ENCODE results near the gene PXT1.

Gene PXT1

DNA sequence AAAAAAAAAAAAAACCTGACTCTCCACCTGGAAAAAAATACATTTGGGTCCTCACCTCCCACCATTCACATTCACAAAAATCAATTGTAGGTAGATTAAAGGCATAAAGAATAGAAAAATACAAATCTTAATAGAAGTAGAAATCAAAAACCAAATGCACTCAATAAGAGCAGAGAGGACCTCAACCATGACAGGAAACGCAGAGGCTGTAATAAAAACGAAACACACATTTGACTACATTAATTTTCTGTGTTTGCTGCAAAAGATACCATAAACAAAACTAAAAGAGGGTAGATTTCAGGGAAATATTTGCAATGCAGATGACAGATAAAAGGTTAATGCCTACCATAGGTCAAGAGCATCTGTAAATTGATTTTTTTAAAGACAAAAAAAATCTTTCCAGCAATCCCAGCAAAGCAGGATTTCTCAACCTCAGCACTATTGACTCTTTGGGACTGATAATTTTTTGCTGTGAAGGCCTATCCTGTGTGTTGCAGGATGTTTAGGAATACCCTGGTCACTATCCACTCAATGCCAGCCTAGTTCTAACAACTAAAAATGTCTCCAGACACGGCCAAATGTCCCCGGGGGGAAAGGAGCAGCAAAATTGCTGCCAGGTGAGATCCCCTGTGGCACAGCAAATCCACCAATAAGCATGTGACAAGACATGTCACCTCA, 64.3 kb downstream of the PXT1 start:
- no CpG with 5 or more reads among the region's 4 CpGs for WGBS (ENCODE audit: insufficient coverage)
- ChIA-PET CTCF (no interaction called here), POLR2A (no interaction called here)
- DNase-seq, result no peak
- H3K27me3 ChIP-seq (replicated peaks in 2 of 5; ENCODE audit: control insufficient read depth in 4 of 5, insufficient read depth in 5 of 5, low read length in 4 of 5), result peaks cover 0 to 9% (median 0%) of the 10 kb centered on the region in 5 experiments
- H3K27ac ChIP-seq (ENCODE audit: insufficient read depth in 1 of 2, low read depth in 1 of 2, low read length in 2 of 2, poor library complexity in 1 of 2, severe bottlenecking in 2 of 2), result no peak overlapping the region
- H3K4me1 ChIP-seq (ENCODE audit: control extremely low read depth in 1 of 4, control insufficient read depth in 4 of 4, insufficient read depth in 4 of 4, low read length in 3 of 4), result no peaks in the 10 kb centered on the region
- no peak overlapping the region for H3K4me3 ChIP-seq (ENCODE audit: control insufficient read depth in 1 of 7, extremely low read depth in 1 of 7, insufficient read depth in 4 of 7, low read depth in 2 of 7, low read length in 6 of 7)
- H3K9me3 ChIP-seq (ENCODE audit: control extremely low read depth in 1 of 5, control insufficient read depth in 4 of 5, insufficient read depth in 2 of 5, low read depth in 1 of 5, low read length in 4 of 5), result no peaks in the 10 kb centered on the region
- no peaks in the 10 kb centered on the region for H3K36me3 ChIP-seq (ENCODE audit: control insufficient read depth in 4 of 4, insufficient read depth in 4 of 4, low read length in 3 of 4)

DNA sequence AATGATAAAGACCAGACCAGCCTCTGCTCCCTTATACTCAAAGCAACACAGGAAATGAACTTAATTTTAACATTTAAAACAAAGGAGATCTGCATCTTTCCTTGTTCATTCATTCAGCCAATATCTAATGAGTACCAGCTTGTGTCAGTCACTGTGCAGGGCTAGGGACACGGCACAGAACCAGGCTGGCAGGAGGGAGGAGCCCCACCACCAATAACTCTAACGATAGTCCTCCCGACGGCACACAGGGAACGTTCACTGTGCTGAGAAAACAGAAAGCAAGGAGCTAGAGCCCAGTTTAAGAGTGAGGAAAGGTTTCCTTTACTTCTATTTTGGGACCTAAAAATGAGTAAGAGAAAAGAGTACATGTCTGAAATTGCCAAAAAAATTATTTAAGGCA, 65.1 kb downstream of the PXT1 start:
- CTCF ChIA-PET, result no interaction called here

DNA sequence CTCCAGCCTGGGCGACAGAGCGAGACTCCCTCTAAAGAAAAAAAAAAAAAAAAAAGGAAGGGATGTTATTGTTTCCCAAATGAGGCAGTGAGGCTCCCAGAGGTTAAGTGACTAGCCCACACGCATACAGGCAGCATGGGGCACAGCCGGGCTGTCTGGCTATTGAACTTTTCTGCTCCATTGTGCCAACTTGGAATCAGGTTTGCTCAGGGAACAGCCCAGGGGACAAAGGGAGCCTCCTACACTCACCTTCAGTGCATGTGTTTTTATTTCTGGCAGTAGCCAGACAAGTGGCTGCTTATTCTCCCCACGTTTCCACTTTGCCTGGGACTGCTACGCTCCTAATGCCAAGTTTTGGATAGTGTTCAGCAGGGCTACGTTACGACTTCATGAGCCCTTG, 65.9 kb downstream of the PXT1 start:
- H3K36me3 ChIP-seq (ENCODE audit: control insufficient read depth in 4 of 4, insufficient read depth in 4 of 4, low read length in 3 of 4), result no peaks in the 10 kb centered on the region
- no peak for DNase-seq
- CTCF ChIA-PET, result no interaction called here
- WGBS (ENCODE audit: insufficient coverage), result 95% methylated on average over 7 of the region's 8 CpGs
- no peaks in the 10 kb centered on the region for H3K9me3 ChIP-seq (ENCODE audit: control extremely low read depth in 1 of 5, control insufficient read depth in 4 of 5, insufficient read depth in 2 of 5, low read depth in 1 of 5, low read length in 4 of 5)
- peaks cover 0 to 9% (median 0%) of the 10 kb centered on the region in 5 experiments for H3K27me3 ChIP-seq (replicated peaks in 2 of 5; ENCODE audit: control insufficient read depth in 4 of 5, insufficient read depth in 5 of 5, low read length in 4 of 5)
- H3K4me3 ChIP-seq (ENCODE audit: control insufficient read depth in 1 of 7, extremely low read depth in 1 of 7, insufficient read depth in 4 of 7, low read depth in 2 of 7, low read length in 6 of 7), result no peak overlapping the region
- H3K27ac ChIP-seq (ENCODE audit: insufficient read depth in 1 of 2, low read depth in 1 of 2, low read length in 2 of 2, poor library complexity in 1 of 2, severe bottlenecking in 2 of 2), result no peak overlapping the region
- no peaks in the 10 kb centered on the region for H3K4me1 ChIP-seq (ENCODE audit: control extremely low read depth in 1 of 4, control insufficient read depth in 4 of 4, insufficient read depth in 4 of 4, low read length in 3 of 4)
- POLR2A ChIA-PET, result no interaction called here

More for the DNA sequence above, 65.1 kb downstream of the PXT1 start:
- Histone ChIP-seq H3K27ac (ENCODE audit: insufficient read depth in 1 of 2, low read depth in 1 of 2, low read length in 2 of 2, poor library complexity in 1 of 2, severe bottlenecking in 2 of 2) (no peak overlapping the region), H3K9me3 (ENCODE audit: control extremely low read depth in 1 of 5, control insufficient read depth in 4 of 5, insufficient read depth in 2 of 5, low read depth in 1 of 5, low read length in 4 of 5) (no peaks in the 10 kb centered on the region), H3K4me3 (ENCODE audit: control insufficient read depth in 1 of 7, extremely low read depth in 1 of 7, insufficient read depth in 4 of 7, low read depth in 2 of 7, low read length in 6 of 7) (no peak overlapping the region), H3K27me3 (replicated peaks in 2 of 5; ENCODE audit: control insufficient read depth in 4 of 5, insufficient read depth in 5 of 5, low read length in 4 of 5) (peaks cover 0 to 9% (median 0%) of the 10 kb centered on the region in 5 experiments), H3K36me3 (ENCODE audit: control insufficient read depth in 4 of 4, insufficient read depth in 4 of 4, low read length in 3 of 4) (no peaks in the 10 kb centered on the region), H3K4me1 (ENCODE audit: control extremely low read depth in 1 of 4, control insufficient read depth in 4 of 4, insufficient read depth in 4 of 4, low read length in 3 of 4) (no peaks in the 10 kb centered on the region)
- DNase-seq, result no peak
- POLR2A ChIA-PET, result no interaction called here
- WGBS (ENCODE audit: insufficient coverage), result 96% methylated on average over 4 of the region's 5 CpGs

DNA sequence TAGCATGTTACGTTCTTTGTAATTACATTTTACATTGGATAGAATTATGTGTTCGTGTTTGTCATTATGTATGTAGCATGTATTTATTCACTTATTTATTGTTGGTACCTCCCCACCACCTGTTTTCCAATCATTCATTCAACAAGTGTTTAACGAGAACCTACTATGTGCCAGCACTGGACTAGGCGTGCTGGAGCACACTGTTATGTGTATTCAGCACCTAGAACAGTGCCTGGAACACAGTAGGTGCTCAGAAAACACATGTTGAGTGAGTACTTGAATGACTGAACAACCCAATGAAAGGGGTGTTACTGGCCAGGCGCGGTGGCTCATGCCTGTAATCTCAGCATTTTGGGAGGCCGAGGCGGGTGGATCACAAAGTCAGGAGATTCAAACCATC, 66.5 kb downstream of the PXT1 start:
- no peak overlapping the region for H3K27ac ChIP-seq (ENCODE audit: insufficient read depth in 1 of 2, low read depth in 1 of 2, low read length in 2 of 2, poor library complexity in 1 of 2, severe bottlenecking in 2 of 2)
- no peak overlapping the region for H3K4me3 ChIP-seq (ENCODE audit: control insufficient read depth in 1 of 7, extremely low read depth in 1 of 7, insufficient read depth in 4 of 7, low read depth in 2 of 7, low read length in 6 of 7)
- ChIA-PET POLR2A (no interaction called here), CTCF (no interaction called here)
- no peaks in the 10 kb centered on the region for H3K4me1 ChIP-seq (ENCODE audit: control extremely low read depth in 1 of 4, control insufficient read depth in 4 of 4, insufficient read depth in 4 of 4, low read length in 3 of 4)
- DNase-seq, result no peak
- peaks cover 0 to 7% (median 0%) of the 10 kb centered on the region in 5 experiments for H3K27me3 ChIP-seq (replicated peaks in 2 of 5; ENCODE audit: control insufficient read depth in 4 of 5, insufficient read depth in 5 of 5, low read length in 4 of 5)
- WGBS (ENCODE audit: insufficient coverage), result 100% methylated on average over 6 of the region's 8 CpGs
- H3K9me3 ChIP-seq (ENCODE audit: control extremely low read depth in 1 of 5, control insufficient read depth in 4 of 5, insufficient read depth in 2 of 5, low read depth in 1 of 5, low read length in 4 of 5), result no peaks in the 10 kb centered on the region
- no peaks in the 10 kb centered on the region for H3K36me3 ChIP-seq (ENCODE audit: control insufficient read depth in 4 of 4, insufficient read depth in 4 of 4, low read length in 3 of 4)

DNA sequence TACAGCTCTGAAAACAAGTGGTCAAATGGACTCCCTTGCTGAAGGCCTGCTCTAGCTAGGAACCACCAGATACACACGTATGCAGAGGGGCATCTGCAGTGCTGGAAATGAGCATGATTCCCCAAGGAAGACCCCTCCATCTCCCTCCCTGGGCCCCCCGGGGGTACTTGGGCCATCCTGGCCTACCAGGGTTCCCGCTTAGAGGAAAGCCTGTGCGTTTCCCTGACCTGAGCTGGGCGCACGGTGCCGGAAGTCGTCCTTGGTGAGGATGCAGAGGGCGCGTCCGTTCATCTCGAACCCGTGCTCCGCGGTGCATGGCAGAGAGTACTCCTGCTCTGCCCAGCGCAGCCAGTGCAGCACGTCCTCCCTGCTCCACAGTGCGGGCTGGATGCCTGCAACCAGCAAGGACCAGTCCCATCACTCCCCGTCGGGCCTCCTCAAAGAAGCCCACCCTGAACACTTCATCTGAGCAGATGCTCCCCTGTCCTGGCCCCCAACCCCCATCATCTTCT, 67.0 kb downstream of the PXT1 start:
- POLR2A ChIA-PET, result no interaction called here
- Histone ChIP-seq H3K4me3 (ENCODE audit: control insufficient read depth in 1 of 7, extremely low read depth in 1 of 7, insufficient read depth in 4 of 7, low read depth in 2 of 7, low read length in 6 of 7) (no peak overlapping the region), H3K4me1 (ENCODE audit: control extremely low read depth in 1 of 4, control insufficient read depth in 4 of 4, insufficient read depth in 4 of 4, low read length in 3 of 4) (no peaks in the 10 kb centered on the region), H3K27ac (ENCODE audit: insufficient read depth in 1 of 2, low read depth in 1 of 2, low read length in 2 of 2, poor library complexity in 1 of 2, severe bottlenecking in 2 of 2) (no peak overlapping the region), H3K27me3 (replicated peaks in 2 of 5; ENCODE audit: control insufficient read depth in 4 of 5, insufficient read depth in 5 of 5, low read length in 4 of 5) (peaks cover 0 to 7% (median 0%) of the 10 kb centered on the region in 5 experiments), H3K9me3 (ENCODE audit: control extremely low read depth in 1 of 5, control insufficient read depth in 4 of 5, insufficient read depth in 2 of 5, low read depth in 1 of 5, low read length in 4 of 5) (no peaks in the 10 kb centered on the region), H3K36me3 (ENCODE audit: control insufficient read depth in 4 of 4, insufficient read depth in 4 of 4, low read length in 3 of 4) (no peaks in the 10 kb centered on the region)
- WGBS (ENCODE audit: insufficient coverage), result 96% methylated on average over 18 of the region's 20 CpGs
- CTCF ChIA-PET, result no interaction called here
- DNase-seq, result no peak

DNA sequence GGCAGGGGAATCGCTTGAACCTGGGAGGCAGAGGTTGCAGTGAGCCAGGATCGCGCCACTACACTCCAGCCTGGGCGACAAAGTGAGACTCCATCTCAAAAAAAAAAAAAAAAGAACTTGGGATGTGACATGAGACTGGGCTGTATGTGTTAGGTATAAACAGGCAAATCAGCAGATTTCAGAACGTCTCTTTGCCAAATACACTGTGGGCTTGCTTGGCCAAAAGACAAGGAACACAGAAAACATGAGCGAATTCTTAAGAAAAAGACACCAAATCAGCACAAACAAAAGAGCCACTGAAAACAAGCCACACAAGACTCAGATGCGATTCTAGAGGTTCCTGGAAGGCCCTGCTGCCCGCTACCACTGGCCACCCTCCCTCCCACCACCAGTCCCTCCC, 67.7 kb downstream of the PXT1 start:
- no peaks in the 10 kb centered on the region for H3K36me3 ChIP-seq (ENCODE audit: control insufficient read depth in 4 of 4, insufficient read depth in 4 of 4, low read length in 3 of 4)
- no peaks in the 10 kb centered on the region for H3K9me3 ChIP-seq (ENCODE audit: control extremely low read depth in 1 of 5, control insufficient read depth in 4 of 5, insufficient read depth in 2 of 5, low read depth in 1 of 5, low read length in 4 of 5)
- no peak overlapping the region for H3K27ac ChIP-seq (ENCODE audit: insufficient read depth in 1 of 2, low read depth in 1 of 2, low read length in 2 of 2, poor library complexity in 1 of 2, severe bottlenecking in 2 of 2)
- CTCF ChIA-PET, result no interaction called here
- H3K4me3 ChIP-seq (ENCODE audit: control insufficient read depth in 1 of 7, extremely low read depth in 1 of 7, insufficient read depth in 4 of 7, low read depth in 2 of 7, low read length in 6 of 7), result no peak overlapping the region
- POLR2A ChIA-PET, result no interaction called here
- DNase-seq, result no peak
- WGBS (ENCODE audit: insufficient coverage), result 98% methylated on average over 6 of the region's 8 CpGs
- peaks cover 0 to 2% (median 0%) of the 10 kb centered on the region in 4 experiments for H3K4me1 ChIP-seq (ENCODE audit: control extremely low read depth in 1 of 4, control insufficient read depth in 4 of 4, insufficient read depth in 4 of 4, low read length in 3 of 4)
- peaks cover 0 to 7% (median 0%) of the 10 kb centered on the region in 5 experiments for H3K27me3 ChIP-seq (replicated peaks in 2 of 5; ENCODE audit: control insufficient read depth in 4 of 5, insufficient read depth in 5 of 5, low read length in 4 of 5)

DNA sequence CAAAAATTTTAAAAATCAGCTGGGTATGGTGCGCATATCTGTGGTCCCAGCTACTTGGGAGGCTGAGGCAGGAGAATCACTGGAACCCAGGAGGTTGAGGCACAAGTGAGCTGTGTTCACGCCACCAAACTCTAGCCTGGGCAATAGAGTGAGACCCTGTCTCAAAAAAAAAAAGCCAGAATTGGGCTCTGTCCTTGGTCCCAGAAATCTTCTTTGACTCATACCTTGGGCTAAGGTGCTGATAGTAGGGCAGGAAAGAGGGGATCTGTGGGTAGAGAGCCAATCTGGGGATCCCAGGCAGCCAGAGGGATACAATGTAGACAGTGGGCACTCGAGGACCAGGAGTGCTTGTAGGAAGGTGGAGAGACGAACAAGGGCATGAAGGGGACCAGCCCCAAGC, 68.5 kb downstream of the PXT1 start:
- peaks cover 0 to 7% (median 0%) of the 10 kb centered on the region in 5 experiments for H3K27me3 ChIP-seq (replicated peaks in 2 of 5; ENCODE audit: control insufficient read depth in 4 of 5, insufficient read depth in 5 of 5, low read length in 4 of 5)
- H3K36me3 ChIP-seq (ENCODE audit: control insufficient read depth in 4 of 4, insufficient read depth in 4 of 4, low read length in 3 of 4), result no peaks in the 10 kb centered on the region
- ChIA-PET POLR2A (no interaction called here), CTCF (interaction anchor here (0.7 to 1.3 kb wide), 2 partner anchors 11 to 235 kb away, joined by 3 to 4 read pairs; no protein-coding TSS in a partner anchor)
- no peak overlapping the region for H3K27ac ChIP-seq (ENCODE audit: insufficient read depth in 1 of 2, low read depth in 1 of 2, low read length in 2 of 2, poor library complexity in 1 of 2, severe bottlenecking in 2 of 2)
- no peak overlapping the region for H3K4me3 ChIP-seq (ENCODE audit: control insufficient read depth in 1 of 7, extremely low read depth in 1 of 7, insufficient read depth in 4 of 7, low read depth in 2 of 7, low read length in 6 of 7)
- no peaks in the 10 kb centered on the region for H3K9me3 ChIP-seq (ENCODE audit: control extremely low read depth in 1 of 5, control insufficient read depth in 4 of 5, insufficient read depth in 2 of 5, low read depth in 1 of 5, low read length in 4 of 5)
- no peak for DNase-seq
- 100% methylated on average over 3 of the region's 4 CpGs for WGBS (ENCODE audit: insufficient coverage)
- peaks cover 0 to 10% (median 0%) of the 10 kb centered on the region in 4 experiments for H3K4me1 ChIP-seq (ENCODE audit: control extremely low read depth in 1 of 4, control insufficient read depth in 4 of 4, insufficient read depth in 4 of 4, low read length in 3 of 4)
